ENCODE results near the gene CAMK4. TPM values are rescaled to one million over a fixed set of nuclear protein-coding genes. Genes with fewer than 3 reads are reported as not detected.
"Not testable (repeated sequence)": the region's sequence is repeated elsewhere in the genome, so short reads cannot be mapped to it uniquely, and the experiment has no call there.

The CAMK4 gene
- total RNA-seq, 1 donor from 2014 or later: 2.7 TPM

- intact Hi-C loops (cut with DNase I): no loop called here
- no peak for ATAC-seq
- Histone ChIP-seq H3K27me3 (ENCODE audit: low read depth) (no peaks in the 10 kb centered on the region), H3K4me1 (no peaks in the 10 kb centered on the region), H3K9me3 (no peaks in the 10 kb centered on the region), H3K27ac (no peak overlapping the region), H3K36me3 (no peaks in the 10 kb centered on the region), H3K4me3 (no peak overlapping the region)
- TF ChIP-seq CTCF (IDR thresholded peaks at IDR 0.05): no peak
- no peak for DNase-seq
Observed at GRCh38 chr5:111408817-111409216, 184.6 kb downstream of the CAMK4 start.

DNA sequence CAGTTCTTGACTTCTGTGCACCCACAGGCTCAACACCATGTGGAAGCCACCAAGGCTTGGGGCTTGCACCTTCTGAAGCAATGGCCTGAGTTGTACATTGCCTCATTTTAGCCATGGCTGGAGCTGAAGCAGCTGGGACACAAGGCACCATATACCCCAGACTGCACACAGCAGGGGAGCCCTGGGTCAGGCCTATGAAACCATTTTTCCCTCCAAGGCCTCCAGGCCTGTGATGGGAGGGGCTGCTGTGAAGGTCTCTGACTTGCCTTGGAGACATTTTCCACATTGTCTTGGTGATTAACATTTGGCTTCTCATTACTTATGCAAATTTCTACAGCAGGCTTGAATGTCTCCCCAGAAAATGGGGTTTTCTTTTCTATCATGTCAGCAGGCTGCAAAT lies 185.1 kb downstream of the CAMK4 start:
- H3K36me3 ChIP-seq; H3K27ac ChIP-seq; intact Hi-C loops (cut with DNase I); H3K4me3 ChIP-seq; H3K4me1 ChIP-seq; DNase-seq; H3K27me3 ChIP-seq (ENCODE audit: low read depth); H3K9me3 ChIP-seq; ATAC-seq: not testable (repeated sequence)

DNA sequence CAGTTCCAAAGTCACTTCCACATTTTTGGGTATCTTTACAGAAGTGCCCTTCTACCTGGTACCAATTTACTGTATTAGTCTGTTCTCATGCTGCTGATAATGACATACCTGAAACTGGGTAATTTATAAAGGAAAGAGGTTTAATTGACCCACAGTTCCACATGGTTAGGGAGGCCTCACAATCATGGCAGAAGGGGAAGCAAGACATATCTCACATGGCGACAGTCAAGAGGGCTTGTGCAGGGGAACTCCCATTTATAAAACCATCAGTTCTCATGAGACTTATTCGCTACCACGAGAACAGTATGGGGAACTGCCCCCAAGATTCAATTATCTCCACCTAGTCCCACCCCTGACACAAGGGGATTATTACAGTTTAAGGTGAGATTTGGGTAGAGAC lies 185.9 kb downstream of the CAMK4 start:
- ATAC-seq; H3K36me3 ChIP-seq; H3K27ac ChIP-seq; intact Hi-C loops (cut with DNase I); H3K4me1 ChIP-seq; H3K9me3 ChIP-seq; DNase-seq; H3K27me3 ChIP-seq (ENCODE audit: low read depth); H3K4me3 ChIP-seq: not testable (repeated sequence)

DNA sequence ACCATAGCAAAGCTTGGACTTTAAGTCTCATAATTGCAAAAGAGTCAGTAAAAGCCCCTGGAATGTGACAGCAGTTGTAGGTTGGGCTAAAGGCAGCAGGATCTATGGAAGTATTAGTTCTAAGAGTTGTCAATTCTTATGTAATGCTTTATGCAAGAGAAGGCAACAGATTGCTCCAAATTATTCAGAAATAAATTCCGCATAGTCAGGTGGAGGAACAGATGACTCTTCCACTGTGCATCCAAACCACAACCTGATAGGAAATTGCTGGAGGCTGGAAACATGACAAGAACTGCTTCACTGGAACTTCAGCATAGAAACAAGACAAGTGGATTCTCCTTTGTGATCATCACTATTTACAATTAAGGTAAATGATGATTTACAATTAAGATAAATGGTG lies 187.1 kb downstream of the CAMK4 start:
- no peaks in the 10 kb centered on the region for H3K9me3 ChIP-seq
- H3K36me3 ChIP-seq: no peaks in the 10 kb centered on the region
- no peak overlapping the region for H3K4me3 ChIP-seq
- no peak for TF ChIP-seq CTCF (IDR thresholded peaks at IDR 0.05)
- H3K27ac ChIP-seq: no peak overlapping the region
- no peak for ATAC-seq
- intact Hi-C loops (cut with DNase I): no loop called here
- no peaks in the 10 kb centered on the region for H3K4me1 ChIP-seq
- no peaks in the 10 kb centered on the region for H3K27me3 ChIP-seq (ENCODE audit: low read depth)
- no peak for DNase-seq

DNA sequence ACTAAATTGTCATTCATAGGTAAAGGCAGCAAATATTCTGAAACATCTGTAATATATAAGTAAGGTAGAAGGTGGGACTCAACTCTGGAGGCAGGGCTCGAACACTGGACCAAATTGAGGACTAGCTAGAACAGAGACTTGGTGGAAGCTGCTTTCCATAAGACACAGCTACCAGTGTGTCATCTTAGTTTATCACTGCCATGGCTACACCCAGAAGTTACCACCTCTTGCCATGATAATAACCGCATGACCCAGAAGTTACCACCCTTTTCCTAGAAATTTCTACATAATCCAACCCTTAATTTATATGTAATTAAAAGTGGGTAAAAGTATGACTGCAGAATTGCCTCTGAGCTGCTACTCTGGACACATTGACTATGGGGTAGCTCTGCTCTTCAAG lies 188.4 kb downstream of the CAMK4 start:
- TF ChIP-seq CTCF (IDR thresholded peaks at IDR 0.05): no peak
- ATAC-seq: no peak

GRCh38 chr5:111415053-111415452 lies 190.9 kb downstream of the CAMK4 start:
- Histone ChIP-seq H3K27ac (no peak overlapping the region), H3K9me3 (no peaks in the 10 kb centered on the region), H3K36me3 (no peaks in the 10 kb centered on the region), H3K4me1 (no peaks in the 10 kb centered on the region), H3K27me3 (ENCODE audit: low read depth) (no peaks in the 10 kb centered on the region), H3K4me3 (no peak overlapping the region)
- intact Hi-C loops (cut with DNase I): no loop called here
- ATAC-seq (no peak), DNase-seq (no peak)
- no peak for TF ChIP-seq CTCF (IDR thresholded peaks at IDR 0.05)

More for the DNA sequence above, 188.4 kb downstream of the CAMK4 start:
- intact Hi-C loops (cut with DNase I): no loop called here
- DNase-seq: no peak
- Histone ChIP-seq H3K4me3 (no peak overlapping the region), H3K27me3 (ENCODE audit: low read depth) (no peaks in the 10 kb centered on the region), H3K27ac (no peak overlapping the region), H3K36me3 (no peaks in the 10 kb centered on the region), H3K9me3 (no peaks in the 10 kb centered on the region), H3K4me1 (no peaks in the 10 kb centered on the region)

DNA sequence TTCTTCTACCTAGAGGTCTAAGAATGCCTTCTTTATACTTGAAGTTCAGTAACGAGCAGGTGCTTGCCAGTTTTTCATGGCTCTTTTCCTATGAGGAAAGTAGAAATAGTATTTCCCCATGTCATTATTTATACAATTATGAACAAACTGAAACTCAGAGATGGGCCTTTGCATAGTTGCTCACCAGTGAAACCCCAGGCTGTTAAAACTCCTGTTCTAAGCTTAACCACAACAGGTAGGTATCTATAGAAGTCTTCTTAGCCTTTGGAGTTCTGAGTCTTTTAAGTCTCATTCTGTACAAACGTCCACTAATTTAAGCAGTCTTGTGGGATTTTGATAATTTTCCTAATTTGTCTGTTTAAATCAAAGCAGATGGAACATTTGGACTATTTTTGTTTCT lies 198.1 kb downstream of the CAMK4 start:
- no peak for TF ChIP-seq CTCF (IDR thresholded peaks at IDR 0.05)
- Histone ChIP-seq H3K27ac (no peak overlapping the region), H3K36me3 (no peaks in the 10 kb centered on the region), H3K4me3 (no peak overlapping the region), H3K27me3 (ENCODE audit: low read depth) (no peaks in the 10 kb centered on the region), H3K4me1 (no peaks in the 10 kb centered on the region), H3K9me3 (no peaks in the 10 kb centered on the region)
- ATAC-seq: no peak
- DNase-seq: no peak
- intact Hi-C loops (cut with DNase I): no loop called here

All from lower lobe of right lung (tissue), 2 donors.